Cerebellar nuclear complex (tissue), 1 donor: ENCODE measurements around the gene B4GALNT2.
"Not testable (repeated sequence)": the region's sequence is repeated elsewhere in the genome, so short reads cannot be mapped to it uniquely, and the experiment has no call there.

ENCODE experiments used
- DNase-seq, 2 experiments: peaks; one replicate each; lab custom pipeline; 2025; lab: John Stamatoyannopoulos, UW

Gene B4GALNT2, protein sequence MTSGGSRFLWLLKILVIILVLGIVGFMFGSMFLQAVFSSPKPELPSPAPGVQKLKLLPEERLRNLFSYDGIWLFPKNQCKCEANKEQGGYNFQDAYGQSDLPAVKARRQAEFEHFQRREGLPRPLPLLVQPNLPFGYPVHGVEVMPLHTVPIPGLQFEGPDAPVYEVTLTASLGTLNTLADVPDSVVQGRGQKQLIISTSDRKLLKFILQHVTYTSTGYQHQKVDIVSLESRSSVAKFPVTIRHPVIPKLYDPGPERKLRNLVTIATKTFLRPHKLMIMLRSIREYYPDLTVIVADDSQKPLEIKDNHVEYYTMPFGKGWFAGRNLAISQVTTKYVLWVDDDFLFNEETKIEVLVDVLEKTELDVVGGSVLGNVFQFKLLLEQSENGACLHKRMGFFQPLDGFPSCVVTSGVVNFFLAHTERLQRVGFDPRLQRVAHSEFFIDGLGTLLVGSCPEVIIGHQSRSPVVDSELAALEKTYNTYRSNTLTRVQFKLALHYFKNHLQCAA

GRCh38 chr17:49132699-49133364 is at the start of gene B4GALNT2:
TSS of gene B4GALNT2 (plus strand) at chr17:49132769. CDS start at chr17:49132793, 24 bp downstream.
- no peak for DNase-seq

DNA sequence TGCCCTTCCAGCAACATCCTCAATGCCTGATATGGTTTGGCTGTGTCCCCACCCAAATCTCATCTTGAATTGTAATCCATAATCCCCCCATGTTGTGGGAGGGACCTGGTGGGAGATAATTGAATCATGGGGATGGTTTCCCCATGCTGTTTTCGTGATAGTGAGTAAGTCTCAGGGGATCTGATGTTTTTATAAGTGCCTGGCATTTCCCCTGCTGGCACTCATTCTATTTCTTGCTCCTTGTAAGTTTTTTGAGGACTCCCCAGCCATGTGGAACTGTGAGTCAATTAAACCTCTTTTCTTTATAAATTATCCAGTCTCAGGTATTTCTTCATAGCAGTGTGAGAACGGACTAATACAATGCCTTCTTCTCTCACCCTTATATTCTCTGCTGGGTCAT is 47.5 kb upstream of the B4GALNT2 start:
- DNase-seq, result not testable (repeated sequence)

- DNase-seq, result no peak
Measured at GRCh38 chr17:49085565-49086315, 46.8 kb upstream of the B4GALNT2 start.

- no peak for DNase-seq
Measured at GRCh38 chr17:49086316-49086605, 46.3 kb upstream of the B4GALNT2 start.

GRCh38 chr17:49086649-49087048 is 45.9 kb upstream of the B4GALNT2 start:
- DNase-seq, result no peak

GRCh38 chr17:49089094-49089493 is 43.5 kb upstream of the B4GALNT2 start:
- no peak for DNase-seq

GRCh38 chr17:49090878-49091594 is 41.5 kb upstream of the B4GALNT2 start:
- no peak for DNase-seq

- no peak for DNase-seq
Measured at GRCh38 chr17:49093131-49093530, 39.4 kb upstream of the B4GALNT2 start.

DNA sequence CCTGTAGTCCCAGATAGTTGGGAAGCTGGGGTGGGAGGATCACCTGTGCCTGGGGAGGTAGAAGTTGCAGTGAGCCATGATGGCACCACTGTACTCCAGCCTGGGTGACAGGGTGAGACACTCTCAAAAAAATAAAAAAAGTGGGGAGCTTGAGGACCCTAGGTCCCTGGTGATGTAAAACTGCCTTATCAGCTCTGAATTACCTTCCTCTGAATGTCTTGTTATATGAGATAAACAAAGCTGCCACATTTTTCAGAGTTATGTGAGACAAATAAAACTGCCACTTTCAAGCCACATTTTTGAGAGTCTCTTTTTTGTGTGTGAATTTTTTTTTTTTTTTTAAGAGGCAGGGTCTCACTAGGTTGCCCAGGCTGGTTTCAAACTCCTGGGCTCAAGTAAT is 32.0 kb upstream of the B4GALNT2 start:
- no peak for DNase-seq

- no peak for DNase-seq
Measured at GRCh38 chr17:49101054-49101534, 31.5 kb upstream of the B4GALNT2 start.

DNA sequence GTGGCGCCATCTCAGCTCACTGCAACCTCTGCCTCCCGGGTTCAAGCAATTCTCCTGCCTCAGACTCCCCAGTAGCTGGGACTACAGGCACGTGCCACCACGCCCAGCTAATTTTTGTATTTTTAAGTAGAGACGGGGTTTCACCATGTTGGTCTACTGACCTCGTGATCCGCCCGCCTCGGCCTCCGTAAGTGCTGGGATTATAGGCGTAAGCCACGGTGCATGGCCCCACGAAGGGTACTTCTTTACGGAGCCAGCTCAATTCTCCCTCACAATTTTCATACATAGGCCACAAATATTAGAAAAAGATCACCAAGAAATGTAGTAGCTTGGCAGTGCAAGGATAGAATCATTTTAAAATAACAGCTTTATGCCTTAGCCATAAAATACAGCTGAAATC is 29.2 kb upstream of the B4GALNT2 start:
- not testable (repeated sequence) for DNase-seq

GRCh38 chr17:49104511-49105074 is 28.0 kb upstream of the B4GALNT2 start:
- DNase-seq, result no peak

- DNase-seq, result no peak
Measured at GRCh38 chr17:49106321-49107210, 26.0 kb upstream of the B4GALNT2 start.

GRCh38 chr17:49107211-49107557 is 25.4 kb upstream of the B4GALNT2 start:
- DNase-seq, result no peak

DNA sequence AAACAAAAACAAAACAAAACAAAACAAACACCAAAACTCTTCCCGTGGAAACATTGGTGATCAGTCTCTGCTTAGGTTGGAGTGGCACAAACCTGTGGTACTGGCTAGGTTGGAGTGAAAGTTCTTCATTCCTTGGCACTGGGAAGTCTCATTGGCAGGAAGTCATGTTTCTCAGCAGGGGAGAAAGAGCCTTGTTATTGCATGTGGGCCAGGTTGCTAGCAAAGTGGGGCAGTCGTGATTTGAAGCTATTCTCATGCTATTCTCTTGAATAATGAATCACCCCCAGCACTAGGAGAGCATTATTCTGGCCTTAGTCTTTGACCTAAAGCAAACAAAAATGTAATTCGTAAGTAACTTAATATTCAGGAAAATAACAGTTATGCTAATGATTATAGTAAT is 24.3 kb upstream of the B4GALNT2 start:
- DNase-seq, result no peak

DNA sequence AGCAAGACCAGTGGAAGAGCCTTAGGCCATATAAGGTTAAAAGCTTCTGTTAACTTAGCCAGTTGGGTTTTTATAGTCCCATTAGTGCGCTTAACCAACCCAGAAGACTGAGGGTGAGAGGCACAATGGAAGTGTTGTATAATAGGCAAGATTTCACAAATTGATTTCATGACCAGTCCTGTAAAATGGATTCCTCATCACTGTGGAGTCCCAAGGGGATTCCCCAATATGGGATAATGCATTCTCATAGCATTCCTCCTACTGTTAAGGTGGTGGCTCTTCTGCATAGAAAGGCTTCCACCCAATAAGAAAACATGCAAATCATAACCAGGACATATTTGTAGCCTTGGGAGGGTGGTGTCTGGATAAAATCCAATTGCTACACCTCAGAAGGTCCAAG is 22.1 kb upstream of the B4GALNT2 start:
- no peak for DNase-seq

GRCh38 chr17:49111934-49112333 is 20.6 kb upstream of the B4GALNT2 start:
- DNase-seq, result no peak

GRCh38 chr17:49112936-49113335 is 19.6 kb upstream of the B4GALNT2 start:
- DNase-seq, result no peak

- no peak for DNase-seq
Measured at GRCh38 chr17:49114703-49115102, 17.9 kb upstream of the B4GALNT2 start.

GRCh38 chr17:49117587-49118230 is 14.9 kb upstream of the B4GALNT2 start:
- no peak for DNase-seq
